Sciatic nerve (tissue), 2 donors: ENCODE data around the gene SLC12A2. TPM values are rescaled to one million over a fixed set of nuclear protein-coding genes. Genes with fewer than 3 reads are reported as not detected.

Source experiments
- ATAC-seq: fragments of 200-7000 bp; cut with Tn5 transposase; one replicate; pipeline ENCODE4 v1.9.1; 2020; ENCODE audit warnings: mild to moderate bottlenecking, moderate library complexity
- DNase-seq: peaks from one replicate; pipeline ENCODE4 v3.0.0-alpha.2; 2020; ENCODE audit warnings: low spot score
- intact Hi-C: fragments of 100-400 bp; cut with DNase I; formaldehyde crosslinking; loops from one replicate; pipeline ENCODE4 v1.14.2; 2022
- total RNA-seq: library from RNA; stranded (reverse); fragmentation: NEBNext Ultra II Directional; extraction: Animal tissue kit (Norgen Biotek cat#: 25700); gene quantifications from one replicate; pipeline ENCODE4 v1.2.1, GENCODE V29; 2021
- donor health status: DM: no; HTN: no; CAD: no.
- donor health status: DM: no; HTN: no; CAD: no.

SLC12A2 gene
- total RNA-seq: 96.6 TPM

- DNase-seq: peak; percentile 96
- ATAC-seq: peak; percentile 91
- intact Hi-C loops: no loop called here
Measured at GRCh38 chr5:128083033-128083810, at the start of gene SLC12A2. Gene SLC12A2, plus strand, starts transcription at chr5:128083766. Its CDS starts 189 bp downstream, at chr5:128083955.

DNA sequence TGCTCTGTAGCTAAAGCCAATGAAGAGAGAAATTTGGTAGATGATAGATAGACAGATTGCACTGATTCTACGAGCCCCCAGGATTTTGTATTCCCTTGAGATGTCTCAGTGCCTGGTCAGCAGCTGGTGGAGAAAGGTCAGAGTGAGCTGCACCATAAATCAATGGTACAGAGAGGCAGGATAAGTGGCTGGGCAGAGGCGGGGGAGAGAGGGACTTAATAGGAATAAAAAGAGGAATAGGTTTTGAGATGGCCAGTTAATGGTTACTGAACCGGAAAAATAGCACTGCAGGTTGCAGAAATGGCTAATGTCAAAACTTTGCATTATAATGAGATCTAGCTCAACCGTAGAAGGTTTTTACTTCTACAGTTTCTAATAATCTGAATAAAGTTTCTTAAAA, 47.9 kb upstream of the SLC12A2 start:
- DNase-seq: no peak
- no peak for ATAC-seq
- intact Hi-C loops: no loop called here

DNA sequence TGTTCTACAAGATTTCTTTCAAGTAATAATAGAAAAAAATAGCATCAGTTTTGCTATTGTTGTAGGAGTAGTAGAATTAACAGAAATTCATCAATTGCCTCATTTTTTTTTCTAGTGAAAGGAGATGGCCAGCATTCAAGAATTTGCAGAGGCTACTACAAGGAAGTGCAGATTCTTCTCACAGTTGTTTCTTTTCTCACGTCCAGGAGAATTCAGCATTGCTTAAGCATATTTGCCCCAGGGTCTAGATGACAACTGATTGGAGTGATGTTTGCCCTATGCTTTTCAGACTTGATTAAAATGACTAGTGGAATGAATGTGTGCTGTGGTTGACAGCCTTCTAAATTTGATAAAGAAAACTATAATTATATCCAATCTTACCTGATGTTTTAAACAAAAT, 46.6 kb upstream of the SLC12A2 start:
- intact Hi-C loops: no loop called here
- no peak for DNase-seq
- no peak for ATAC-seq

GRCh38 chr5:128038643-128039042, 44.9 kb upstream of the SLC12A2 start:
- ATAC-seq: no peak
- no peak for DNase-seq
- intact Hi-C loops: no loop called here

- ATAC-seq: no peak
- intact Hi-C loops: no loop called here
Measured at GRCh38 chr5:128040927-128041326, 42.6 kb upstream of the SLC12A2 start.

DNA sequence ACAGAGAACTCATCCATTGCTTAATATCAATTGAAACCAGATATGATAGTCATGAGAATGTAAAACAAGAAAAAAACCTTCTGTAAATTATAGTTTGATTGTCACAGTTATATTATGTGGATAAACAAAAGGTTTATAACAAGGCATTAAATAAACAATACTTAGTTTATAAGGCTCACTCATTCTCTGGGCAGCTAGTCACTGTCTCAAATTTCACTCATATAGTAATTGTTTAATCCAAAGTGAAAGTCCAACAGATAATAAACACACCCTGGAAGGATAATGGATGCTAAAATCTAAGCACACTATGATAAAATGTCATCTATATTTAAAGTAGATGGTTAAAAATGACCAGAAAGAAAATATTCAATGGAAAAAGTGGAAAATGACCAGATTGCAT, 30.8 kb upstream of the SLC12A2 start:
- ATAC-seq (no peak), DNase-seq (no peak)
- intact Hi-C loops: no loop called here

More at GRCh38 chr5:128040927-128041326, 42.6 kb upstream of the SLC12A2 start:
- no peak for DNase-seq

DNA sequence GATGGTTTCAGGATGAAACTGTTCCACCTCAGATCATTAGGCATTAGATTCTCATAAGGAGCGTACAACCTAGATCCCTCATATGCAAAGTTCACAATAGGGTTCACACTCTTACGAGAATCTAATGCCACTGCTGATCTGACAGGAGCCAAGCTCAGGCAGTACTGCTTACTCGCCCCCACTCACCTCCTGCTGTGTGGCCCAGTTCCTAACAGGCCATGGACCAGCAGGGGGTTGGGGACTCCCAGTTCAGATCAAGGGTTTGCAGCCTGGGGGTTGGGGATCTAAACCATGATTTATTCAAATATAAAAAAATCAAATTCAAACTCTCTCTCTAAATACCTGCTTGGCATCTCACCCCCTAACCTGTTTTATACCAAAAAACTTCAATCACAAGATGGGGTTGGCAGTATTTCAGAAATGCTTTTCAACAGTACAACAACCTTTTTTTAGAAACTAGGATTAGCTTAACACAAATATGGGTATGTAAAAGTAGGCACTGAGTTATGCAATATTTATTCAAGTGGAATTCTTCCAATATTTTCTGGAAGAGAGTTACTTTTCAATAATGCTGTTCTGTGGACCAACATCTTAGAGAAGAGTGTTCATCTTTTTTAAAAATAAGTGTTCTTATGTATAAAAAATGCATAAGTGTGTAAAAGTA, 30.1 kb upstream of the SLC12A2 start:
- intact Hi-C loops: no loop called here
- no peak for DNase-seq
- no peak for ATAC-seq

- DNase-seq (no peak), ATAC-seq (no peak)
- intact Hi-C loops: no loop called here
Measured at GRCh38 chr5:128060644-128061385, 22.8 kb upstream of the SLC12A2 start.

- no peak for DNase-seq
- intact Hi-C loops: no loop called here
- no peak for ATAC-seq
Measured at GRCh38 chr5:128062172-128062746, 21.3 kb upstream of the SLC12A2 start.

GRCh38 chr5:128074171-128074570, 9.4 kb upstream of the SLC12A2 start:
- ATAC-seq (no peak), DNase-seq (no peak)
- intact Hi-C loops: no loop called here

DNA sequence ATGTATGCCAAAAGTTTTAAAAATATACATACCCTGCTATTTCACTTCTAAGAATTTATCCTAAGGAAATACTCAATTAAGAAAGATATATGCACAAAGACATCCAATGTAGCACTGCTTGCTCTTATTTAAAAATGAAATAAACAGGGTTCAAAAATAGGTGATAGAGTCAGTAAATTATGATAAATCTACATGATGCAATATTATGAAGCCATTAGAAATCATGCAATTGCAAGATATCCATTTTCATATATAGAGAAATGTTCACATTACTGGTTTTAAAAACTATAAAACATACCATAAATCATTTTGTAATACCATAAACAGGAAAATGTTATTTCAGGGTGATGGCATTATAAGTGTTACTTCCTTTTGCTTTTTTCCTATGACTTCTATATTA, 8.6 kb upstream of the SLC12A2 start:
- no peak for DNase-seq
- intact Hi-C loops: no loop called here
- ATAC-seq: no peak

DNA sequence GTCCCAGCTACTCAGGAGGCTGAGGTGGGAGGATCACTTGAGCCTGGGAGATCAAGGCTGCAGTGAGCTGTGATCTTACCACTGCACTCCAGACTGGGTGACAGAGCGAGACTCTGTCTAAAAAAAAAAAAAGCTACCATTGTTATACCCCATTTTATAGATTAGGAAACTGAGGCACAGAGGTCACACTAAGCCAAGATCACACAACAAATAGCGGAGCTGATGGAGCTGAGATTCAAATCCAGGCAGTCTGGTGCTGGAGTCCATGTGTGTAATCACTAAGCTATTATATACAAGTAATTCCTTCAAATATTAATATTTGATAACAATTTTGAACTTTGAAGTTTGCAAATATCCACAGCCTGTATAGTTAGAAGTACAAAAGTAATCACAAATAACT, 6.0 kb upstream of the SLC12A2 start:
- no peak for DNase-seq
- intact Hi-C loops: no loop called here
- ATAC-seq: no peak

- intact Hi-C loops: no loop called here
- DNase-seq: no peak
- ATAC-seq: no peak
Measured at GRCh38 chr5:128081111-128081851, 2.3 kb upstream of the SLC12A2 start.

- peak; percentile 41 for ATAC-seq
- DNase-seq: no peak
- intact Hi-C loops: no loop called here
Measured at GRCh38 chr5:128082551-128083032, 974 bp upstream of the SLC12A2 start.

GRCh38 chr5:128083811-128084227, 253 bp downstream of the SLC12A2 start:
- ATAC-seq (peak; percentile 44), DNase-seq (no peak)
- intact Hi-C loops: no loop called here

DNA sequence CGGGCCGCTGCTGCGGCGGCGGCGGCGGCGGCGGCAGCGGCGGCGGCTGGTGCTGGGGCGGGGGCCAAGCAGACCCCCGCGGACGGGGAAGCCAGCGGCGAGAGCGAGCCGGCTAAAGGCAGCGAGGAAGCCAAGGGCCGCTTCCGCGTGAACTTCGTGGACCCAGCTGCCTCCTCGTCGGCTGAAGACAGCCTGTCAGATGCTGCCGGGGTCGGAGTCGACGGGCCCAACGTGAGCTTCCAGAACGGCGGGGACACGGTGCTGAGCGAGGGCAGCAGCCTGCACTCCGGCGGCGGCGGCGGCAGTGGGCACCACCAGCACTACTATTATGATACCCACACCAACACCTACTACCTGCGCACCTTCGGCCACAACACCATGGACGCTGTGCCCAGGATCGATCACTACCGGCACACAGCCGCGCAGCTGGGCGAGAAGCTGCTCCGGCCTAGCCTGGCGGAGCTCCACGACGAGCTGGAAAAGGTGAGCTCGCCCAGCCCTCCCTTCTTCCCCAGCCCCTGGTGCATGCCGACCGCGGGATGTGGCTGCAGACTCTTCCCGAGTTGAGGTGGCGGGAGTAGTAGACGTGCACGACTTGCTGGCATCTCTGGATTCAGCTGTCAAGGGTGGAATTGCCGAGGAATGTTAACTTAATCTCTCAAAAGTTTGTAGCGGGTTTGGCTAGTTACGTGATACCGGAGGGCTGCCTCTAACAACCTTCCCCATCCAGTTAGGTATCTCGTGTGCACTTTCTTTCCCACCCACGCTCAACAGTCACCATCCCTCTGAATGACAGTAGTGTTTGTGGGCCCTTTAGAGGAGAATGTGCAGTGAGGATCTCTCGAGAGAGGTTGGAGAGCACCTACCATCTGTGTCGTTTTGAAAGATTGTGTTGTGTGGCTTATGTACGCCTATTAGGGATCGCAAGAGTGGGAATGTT, 932 bp downstream of the SLC12A2 start:
- intact Hi-C loops: no loop called here
- DNase-seq: peak; percentile 69
- no peak for ATAC-seq

- intact Hi-C loops: no loop called here
- no peak for DNase-seq
- no peak for ATAC-seq
Measured at GRCh38 chr5:128085413-128085812, 1.8 kb downstream of the SLC12A2 start.

GRCh38 chr5:128091579-128091978, 8.0 kb downstream of the SLC12A2 start:
- ATAC-seq (no peak), DNase-seq (no peak)
- intact Hi-C loops: no loop called here
